ENCODE data around the gene NF1.

Gene NF1

DNA sequence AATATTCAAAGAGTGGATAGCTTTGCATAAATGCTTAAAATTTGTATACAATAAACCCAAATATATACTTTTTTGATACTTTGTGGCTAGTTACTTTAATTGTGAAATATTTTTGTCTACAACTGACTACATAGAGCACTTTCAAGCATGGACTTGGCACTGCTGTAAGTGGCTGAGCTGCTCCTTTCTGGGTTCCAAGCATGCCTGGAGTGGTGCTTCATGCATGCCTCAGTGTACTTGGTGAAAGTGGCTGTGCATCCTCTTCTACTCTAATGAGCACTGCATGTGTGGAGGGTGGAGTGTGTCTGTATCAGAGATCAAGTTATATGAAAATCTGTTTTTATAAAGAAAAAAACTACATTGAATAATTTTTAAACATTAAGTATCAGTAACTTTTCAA lies 108.2 kb downstream of the NF1 start:
- H2BK5ac ChIP-seq (ENCODE audit: low read depth, low read length, poor library complexity, severe bottlenecking), result no peak overlapping the region
- no peaks in the 10 kb centered on the region for H3K79me1 ChIP-seq (replicated peaks; ENCODE audit: low read length, poor library complexity, severe bottlenecking)
- no peaks in the 10 kb centered on the region for H3K27me3 ChIP-seq (ENCODE audit: control insufficient read depth in 1 of 2, insufficient read depth in 1 of 2, low read length in 2 of 2)
- peaks cover 0 to 39% of the 10 kb centered on the region in 2 experiments for H3K36me3 ChIP-seq (ENCODE audit: control insufficient read depth in 1 of 2, insufficient read depth in 2 of 2, low read depth in 1 of 2, low read length in 2 of 2)
- no peak overlapping the region for H2BK12ac ChIP-seq (ENCODE audit: low read length in 2 of 2)
- H4K8ac ChIP-seq (ENCODE audit: low read length), result no peak overlapping the region
- no peaks in the 10 kb centered on the region for H3K4me1 ChIP-seq (ENCODE audit: control insufficient read depth, insufficient read depth, low read depth, low read length)
- no peak overlapping the region for H3K14ac ChIP-seq (ENCODE audit: low read length in 2 of 2)
- no peak overlapping the region for H4K91ac ChIP-seq (ENCODE audit: low read length)
- no peak overlapping the region for H3K23ac ChIP-seq (ENCODE audit: low read length in 2 of 2)
- H3K18ac ChIP-seq (ENCODE audit: low read depth in 1 of 2, low read length in 2 of 2), result no peak overlapping the region
- no peak overlapping the region for H2BK120ac ChIP-seq (ENCODE audit: low read depth, low read length)
- no peak overlapping the region for H3K4me2 ChIP-seq (ENCODE audit: low read length, poor library complexity, severe bottlenecking)
- H2AK5ac ChIP-seq (ENCODE audit: low read length, severe bottlenecking), result no peak overlapping the region
- no peak overlapping the region for H2AFZ ChIP-seq (ENCODE audit: low read depth, low read length)
- no peak overlapping the region for H3K27ac ChIP-seq (ENCODE audit: low read length, poor library complexity, severe bottlenecking)
- H3K4ac ChIP-seq (ENCODE audit: low read depth in 1 of 2, low read length in 2 of 2), result no peak overlapping the region
- H3K9me3 ChIP-seq (ENCODE audit: control insufficient read depth, low read length), result no peaks in the 10 kb centered on the region
- no peak overlapping the region for H3K4me3 ChIP-seq (ENCODE audit: insufficient read depth in 1 of 2, low read depth in 1 of 2, low read length in 2 of 2)
- no peak overlapping the region for H3K9ac ChIP-seq (ENCODE audit: low read length)
- no peak overlapping the region for H2BK15ac ChIP-seq (ENCODE audit: low read depth, poor library complexity, severe bottlenecking)
- DNase-seq, result no peak

DNA sequence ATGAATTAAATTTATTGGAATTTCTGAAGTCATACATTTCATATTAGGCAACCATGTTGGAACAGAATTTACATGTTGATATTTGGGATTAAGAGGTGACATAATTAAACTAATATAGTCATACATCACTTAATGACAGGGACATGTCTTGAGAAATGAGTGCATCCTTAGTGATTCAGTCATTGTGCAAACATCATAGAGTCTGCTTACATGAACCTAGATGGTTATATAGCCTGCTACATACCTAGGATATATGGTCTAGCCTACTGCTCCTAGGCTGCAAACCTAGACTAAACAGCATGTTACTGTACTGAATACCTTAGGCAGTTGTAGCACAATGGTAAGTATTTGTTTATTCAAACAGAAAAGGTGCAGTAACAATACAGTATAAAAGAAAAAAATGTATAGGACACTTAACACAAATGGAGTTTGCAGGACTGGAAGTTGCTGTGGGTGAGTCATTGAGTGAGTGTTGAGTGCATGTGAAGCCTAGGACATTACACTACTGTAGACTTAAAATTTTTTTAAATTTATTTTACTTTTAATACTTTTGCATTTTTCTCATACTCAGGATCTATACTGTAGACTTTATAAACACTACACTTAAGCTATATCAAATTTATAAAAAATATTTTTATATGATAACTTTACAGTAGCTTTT lies 116.7 kb downstream of the NF1 start:
- Histone ChIP-seq H3K14ac (ENCODE audit: low read length in 2 of 2) (no peak overlapping the region), H2BK15ac (ENCODE audit: low read depth, poor library complexity, severe bottlenecking) (no peak overlapping the region), H2BK12ac (ENCODE audit: low read length in 2 of 2) (no peak overlapping the region), H2BK5ac (ENCODE audit: low read depth, low read length, poor library complexity, severe bottlenecking) (no peak overlapping the region), H3K79me1 (replicated peaks; ENCODE audit: low read length, poor library complexity, severe bottlenecking) (peaks cover 9% of the 10 kb centered on the region), H3K4me2 (ENCODE audit: low read length, poor library complexity, severe bottlenecking) (no peak overlapping the region), H3K4me3 (ENCODE audit: insufficient read depth in 1 of 2, low read depth in 1 of 2, low read length in 2 of 2) (no peak overlapping the region), H3K18ac (ENCODE audit: low read depth in 1 of 2, low read length in 2 of 2) (no peak overlapping the region), H3K36me3 (ENCODE audit: control insufficient read depth in 1 of 2, insufficient read depth in 2 of 2, low read depth in 1 of 2, low read length in 2 of 2) (peaks cover 9 to 31% of the 10 kb centered on the region in 2 experiments), H2AFZ (ENCODE audit: low read depth, low read length) (no peak overlapping the region), H3K23ac (ENCODE audit: low read length in 2 of 2) (no peak overlapping the region), H3K9me3 (ENCODE audit: control insufficient read depth, low read length) (no peaks in the 10 kb centered on the region), H2BK120ac (ENCODE audit: low read depth, low read length) (no peak overlapping the region), H3K4me1 (ENCODE audit: control insufficient read depth, insufficient read depth, low read depth, low read length) (peaks cover 3% of the 10 kb centered on the region), H2AK5ac (ENCODE audit: low read length, severe bottlenecking) (no peak overlapping the region), H4K8ac (ENCODE audit: low read length) (no peak overlapping the region), H3K9ac (ENCODE audit: low read length) (no peak overlapping the region), H3K4ac (ENCODE audit: low read depth in 1 of 2, low read length in 2 of 2) (no peak overlapping the region), H3K27ac (ENCODE audit: low read length, poor library complexity, severe bottlenecking) (no peak overlapping the region), H3K27me3 (ENCODE audit: control insufficient read depth in 1 of 2, insufficient read depth in 1 of 2, low read length in 2 of 2) (no peaks in the 10 kb centered on the region), H4K91ac (ENCODE audit: low read length) (no peak overlapping the region)
- peak; percentile 49 for DNase-seq

DNA sequence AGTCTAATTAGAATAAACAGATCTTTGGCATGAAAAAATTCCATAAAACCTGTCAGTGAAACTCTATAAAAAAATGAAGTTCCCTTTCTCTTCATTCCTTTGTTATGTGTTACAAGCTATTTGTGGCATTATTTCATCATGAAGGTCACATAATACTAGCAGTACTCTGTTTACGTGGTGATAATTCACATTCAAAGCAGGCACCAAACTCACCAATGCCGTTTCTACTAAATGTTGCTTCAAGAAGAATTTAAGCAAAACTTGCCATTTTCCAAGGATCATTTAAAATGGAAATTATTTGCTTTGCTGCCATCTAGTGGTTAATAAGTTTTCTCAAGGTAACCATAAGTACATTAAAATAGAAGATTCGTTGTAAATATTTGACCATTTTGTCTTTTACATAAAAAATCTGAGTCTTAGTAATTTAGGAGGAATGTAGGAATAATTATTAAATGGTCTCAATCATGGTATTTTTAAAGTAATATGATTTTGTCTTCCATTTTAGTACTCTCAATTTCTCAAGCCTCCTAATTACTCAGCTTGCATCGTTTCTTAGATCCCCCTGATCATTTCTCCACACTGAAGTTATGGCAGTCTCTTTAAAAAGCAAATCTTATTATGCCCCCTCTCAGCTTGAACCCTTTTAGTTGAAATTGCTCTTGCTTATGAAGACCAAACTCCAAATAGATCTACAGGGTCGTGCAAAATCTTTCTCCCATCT lies 121.4 kb downstream of the NF1 start:
- no peak overlapping the region for H3K4me3 ChIP-seq (ENCODE audit: insufficient read depth in 1 of 2, low read depth in 1 of 2, low read length in 2 of 2)
- H3K27me3 ChIP-seq (ENCODE audit: control insufficient read depth in 1 of 2, insufficient read depth in 1 of 2, low read length in 2 of 2), result no peaks in the 10 kb centered on the region
- DNase-seq, result peak; percentile 64
- no peak overlapping the region for H2BK15ac ChIP-seq (ENCODE audit: low read depth, poor library complexity, severe bottlenecking)
- H2BK5ac ChIP-seq (ENCODE audit: low read depth, low read length, poor library complexity, severe bottlenecking), result no peak overlapping the region
- H4K91ac ChIP-seq (ENCODE audit: low read length), result no peak overlapping the region
- H3K18ac ChIP-seq (ENCODE audit: low read depth in 1 of 2, low read length in 2 of 2), result no peak overlapping the region
- H3K4ac ChIP-seq (ENCODE audit: low read depth in 1 of 2, low read length in 2 of 2), result no peak overlapping the region
- H3K4me2 ChIP-seq (ENCODE audit: low read length, poor library complexity, severe bottlenecking), result no peak overlapping the region
- no peak overlapping the region for H2BK12ac ChIP-seq (ENCODE audit: low read length in 2 of 2)
- H2AFZ ChIP-seq (ENCODE audit: low read depth, low read length), result no peak overlapping the region
- no peak overlapping the region for H3K27ac ChIP-seq (ENCODE audit: low read length, poor library complexity, severe bottlenecking)
- WGBS, result 91% methylated on average over 2 of the region's 5 CpGs
- H3K4me1 ChIP-seq (ENCODE audit: control insufficient read depth, insufficient read depth, low read depth, low read length), result no peaks in the 10 kb centered on the region
- H3K9ac ChIP-seq (ENCODE audit: low read length), result peak overlapping the region; percentile 68
- no peak overlapping the region for H4K8ac ChIP-seq (ENCODE audit: low read length)
- no peak overlapping the region for H3K23ac ChIP-seq (ENCODE audit: low read length in 2 of 2)
- H2BK120ac ChIP-seq (ENCODE audit: low read depth, low read length), result no peak overlapping the region
- H3K36me3 ChIP-seq (ENCODE audit: control insufficient read depth in 1 of 2, insufficient read depth in 2 of 2, low read depth in 1 of 2, low read length in 2 of 2), result peaks cover 13 to 36% of the 10 kb centered on the region in 2 experiments
- H3K14ac ChIP-seq (ENCODE audit: low read length in 2 of 2), result no peak overlapping the region
- no peak overlapping the region for H2AK5ac ChIP-seq (ENCODE audit: low read length, severe bottlenecking)
- H3K79me1 ChIP-seq (replicated peaks; ENCODE audit: low read length, poor library complexity, severe bottlenecking), result peaks cover 5% of the 10 kb centered on the region
- no peaks in the 10 kb centered on the region for H3K9me3 ChIP-seq (ENCODE audit: control insufficient read depth, low read length)

DNA sequence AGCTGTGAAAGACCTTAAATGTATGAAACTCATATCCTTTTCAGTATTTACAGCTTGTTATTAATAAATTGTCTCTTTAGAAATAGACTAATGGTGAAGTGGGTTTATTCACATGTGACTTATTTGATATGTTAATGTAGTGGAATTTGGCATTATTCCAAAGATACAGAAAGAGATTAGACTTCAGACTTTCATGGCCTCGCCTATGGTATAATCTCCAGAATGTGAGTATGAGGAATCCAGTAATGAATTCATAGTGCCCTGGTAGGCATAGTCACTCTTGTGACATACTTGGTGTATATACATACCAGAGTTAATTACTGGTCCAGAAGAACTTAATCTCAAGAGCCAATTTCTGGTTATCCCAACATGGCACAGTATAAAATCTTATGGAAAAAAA lies 129.6 kb downstream of the NF1 start:
- Histone ChIP-seq H3K4me2 (ENCODE audit: low read length, poor library complexity, severe bottlenecking) (no peak overlapping the region), H3K27me3 (ENCODE audit: control insufficient read depth in 1 of 2, insufficient read depth in 1 of 2, low read length in 2 of 2) (no peaks in the 10 kb centered on the region), H2BK5ac (ENCODE audit: low read depth, low read length, poor library complexity, severe bottlenecking) (no peak overlapping the region), H3K23ac (ENCODE audit: low read length in 2 of 2) (no peak overlapping the region), H3K14ac (ENCODE audit: low read length in 2 of 2) (no peak overlapping the region), H3K36me3 (ENCODE audit: control insufficient read depth in 1 of 2, insufficient read depth in 2 of 2, low read depth in 1 of 2, low read length in 2 of 2) (peaks cover 9 to 64% of the 10 kb centered on the region in 2 experiments), H3K4me1 (ENCODE audit: control insufficient read depth, insufficient read depth, low read depth, low read length) (no peaks in the 10 kb centered on the region), H2AFZ (ENCODE audit: low read depth, low read length) (no peak overlapping the region), H4K91ac (ENCODE audit: low read length) (no peak overlapping the region), H2BK12ac (ENCODE audit: low read length in 2 of 2) (no peak overlapping the region), H3K18ac (ENCODE audit: low read depth in 1 of 2, low read length in 2 of 2) (no peak overlapping the region), H3K4ac (ENCODE audit: low read depth in 1 of 2, low read length in 2 of 2) (no peak overlapping the region), H3K27ac (ENCODE audit: low read length, poor library complexity, severe bottlenecking) (no peak overlapping the region), H4K8ac (ENCODE audit: low read length) (no peak overlapping the region), H2BK120ac (ENCODE audit: low read depth, low read length) (no peak overlapping the region), H3K79me1 (replicated peaks; ENCODE audit: low read length, poor library complexity, severe bottlenecking) (peaks cover 6% of the 10 kb centered on the region), H3K9ac (ENCODE audit: low read length) (no peak overlapping the region), H2BK15ac (ENCODE audit: low read depth, poor library complexity, severe bottlenecking) (no peak overlapping the region), H2AK5ac (ENCODE audit: low read length, severe bottlenecking) (no peak overlapping the region), H3K9me3 (ENCODE audit: control insufficient read depth, low read length) (no peaks in the 10 kb centered on the region), H3K4me3 (ENCODE audit: insufficient read depth in 1 of 2, low read depth in 1 of 2, low read length in 2 of 2) (no peak overlapping the region)
- DNase-seq, result no peak
- WGBS, result 100% methylated on average over 1 of the region's 1 CpG
